ENCODE measurements around the gene TSPAN14.

Gene TSPAN14

GRCh38 chr10:80457554-80458262 lies 3.6 kb downstream of the TSPAN14 start:
- DNase-seq, result no peak

GRCh38 chr10:80458263-80458625 lies 4.1 kb downstream of the TSPAN14 start:
- no peak for DNase-seq

- no peak for DNase-seq
Measured at GRCh38 chr10:80458638-80459037, 4.5 kb downstream of the TSPAN14 start.

GRCh38 chr10:80459047-80459865 lies 5.1 kb downstream of the TSPAN14 start:
- no peak for DNase-seq

- DNase-seq, result no peak
Measured at GRCh38 chr10:80460399-80461207, 6.5 kb downstream of the TSPAN14 start.

- DNase-seq, result no peak
Measured at GRCh38 chr10:80461208-80462183, 7.4 kb downstream of the TSPAN14 start.

- DNase-seq, result no peak
Measured at GRCh38 chr10:80462299-80462980, 8.3 kb downstream of the TSPAN14 start.

GRCh38 chr10:80462981-80463741 lies 9.1 kb downstream of the TSPAN14 start:
- DNase-seq, result peak; percentile 16

- DNase-seq, result no peak
Measured at GRCh38 chr10:80463868-80464267, 9.8 kb downstream of the TSPAN14 start.

- peak; percentile 50 for DNase-seq
Measured at GRCh38 chr10:80464557-80465450, 10.7 kb downstream of the TSPAN14 start.

- peak; percentile 38 for DNase-seq
Measured at GRCh38 chr10:80465451-80465835, 11.3 kb downstream of the TSPAN14 start.

GRCh38 chr10:80465839-80466590 lies 11.9 kb downstream of the TSPAN14 start:
- DNase-seq, result no peak

GRCh38 chr10:80466724-80467326 lies 12.7 kb downstream of the TSPAN14 start:
- no peak for DNase-seq

- DNase-seq, result no peak
Measured at GRCh38 chr10:80468002-80468401, 13.9 kb downstream of the TSPAN14 start.

GRCh38 chr10:80468806-80469421 lies 14.8 kb downstream of the TSPAN14 start:
- no peak for DNase-seq

- DNase-seq, result no peak
Measured at GRCh38 chr10:80470266-80470665, 16.2 kb downstream of the TSPAN14 start.

GRCh38 chr10:80471001-80471400 lies 16.9 kb downstream of the TSPAN14 start:
- DNase-seq, result no peak

- DNase-seq, result no peak
Measured at GRCh38 chr10:80471715-80472233, 17.7 kb downstream of the TSPAN14 start.
